ENCODE results near the gene EEF2KMT. TPM values are rescaled to one million over a fixed set of nuclear protein-coding genes. Genes with fewer than 3 reads are reported as not detected.

EEF2KMT gene
- total and polyA plus RNA-seq, 9 of the 15 experiments (the other 6 are each of a cell fraction or from before 2014, with no cell fraction given): 4.2 to 22.7 (median 12.8) TPM

GRCh38 chr16:5070431-5071186 is 27.0 kb downstream of the EEF2KMT start:
- no peak for ATAC-seq
- peaks cover 16% of the 10 kb centered on the region for H3K79me2 ChIP-seq (ENCODE audit: control insufficient read depth, insufficient read depth, low read length)
- peaks cover 6 to 10% of the 10 kb centered on the region in 2 experiments; a peak in 3 of 5 replicates for H3K4me1 ChIP-seq (replicated peaks in 1 of 2; ENCODE audit: control insufficient read depth in 2 of 2, insufficient read depth in 2 of 2, low read length in 2 of 2)
- no peak overlapping the region for H3K4me3 ChIP-seq
- H3K36me3 ChIP-seq (ENCODE audit: control insufficient read depth, insufficient read depth, low read length): peaks cover 16% of the 10 kb centered on the region; the same call in 2 of the 3 replicates
- no peak for DNase-seq (ENCODE audit: extremely low read depth in 1 of 4, low spot score in 3 of 4)
- no peaks in the 10 kb centered on the region for H3K9me1 ChIP-seq (ENCODE audit: control insufficient read depth, insufficient read depth, low read length)
- H3K27ac ChIP-seq (ENCODE audit: extremely low read depth, low read depth, low read length): no peak overlapping the region
- in situ Hi-C loops (cut with MboI): no loop called here
- FAIRE-seq: no peak
- ChIA-PET CTCF (ENCODE audit: low intra/inter-chr PET ratio) (no interaction called here), POLR2A (interaction anchor here (0.5 to 1.5 kb wide), 2 partner anchors 11 to 19 kb away, joined by 3 to 6 read pairs; no protein-coding TSS in a partner anchor)
- BruUV-seq (replicated peaks): no TSS peak
- H3K27me3 ChIP-seq (ENCODE audit: control insufficient read depth in 2 of 2, insufficient read depth in 2 of 2, low read length in 2 of 2): peaks cover 14 to 15% of the 10 kb centered on the region in 2 experiments; a peak in 4 of 5 replicates
- no peaks in the 10 kb centered on the region for H4K20me1 ChIP-seq (replicated peaks; ENCODE audit: control insufficient read depth, insufficient read depth, low read length)
- WGBS (ENCODE audit: insufficient coverage, low coverage, missing lambda C conversion rate): 59% methylated on average over 14 of the region's 15 CpGs
- H3K9me3 ChIP-seq (replicated peaks; ENCODE audit: control insufficient read depth, insufficient read depth, low read depth, low read length): peaks cover 5% of the 10 kb centered on the region; the same call in 1 of the 2 replicates
- TF ChIP-seq ZNF431 (CRISPR knock-in tag; IDR thresholded peaks at IDR 0.05) (peak; percentile 94), MEF2A (IDR thresholded peaks at IDR 0.05; ENCODE audit: control insufficient read depth, low read depth, low read length) (no peak), TAL1 (IDR thresholded peaks at IDR 0.05) (no peak), CHCHD3 (CRISPR knock-in tag; IDR thresholded peaks at IDR 0.05) (no peak), MAFK (IDR thresholded peaks at IDR 0.05; ENCODE audit: low read length) (no peak), U2AF1 (optimal IDR thresholded peaks at IDR 0.05; ENCODE audit: low read depth, low read length) (no peak)
- H2AFZ ChIP-seq (ENCODE audit: low read depth, low read length): peak overlapping the region; percentile 96
- H3K9ac ChIP-seq (ENCODE audit: insufficient read depth in 1 of 2, low read depth in 2 of 2, low read length in 2 of 2): no peak overlapping the region
- peak overlapping the region; percentile 99; the same call in 1 of the 2 replicates for H3K4me2 ChIP-seq (ENCODE audit: insufficient read depth, low read length)
- intact Hi-C loops (cut with micrococcal nuclease): no loop called here

Data from K562 (cell line).